HCT116 (cell line): ENCODE results near the gene CALD1. TPM values are rescaled to one million over a fixed set of nuclear protein-coding genes. Genes with fewer than 3 reads are reported as not detected.

Experiments
- ATAC-seq: fragments of 200-7000 bp; cut with Tn5 transposase; 2 replicates; pipeline ENCODE4 v1.9.1; 2020; ENCODE audit warnings: mild to moderate bottlenecking, moderate library complexity
- BruUV-seq: library from RNA; stranded (reverse); fragments of 400-500 nt; replicated peaks from 2 replicates; lab custom pipeline; 2021; lab: Mats Ljungman, UMichigan
- CTCF ChIA-PET: fragments of 300-600 bp; sonication (Branson Sonifier 250); formaldehyde crosslinking; loops from one replicate; lab custom pipeline; 2021; ENCODE audit warnings: antibody characterized with exemption; lab: Charles Lee
- POLR2A ChIA-PET: fragments of 300-600, 350-600 bp; sonication (Branson Sonifier 250); formaldehyde crosslinking; loops from one replicate; lab custom pipeline; 2021; ENCODE audit warnings: antibody characterized with exemption; lab: Charles Lee
- RAD21 ChIA-PET, 2 experiments: fragments of 300-600 bp; sonication (Branson Sonifier 250); formaldehyde crosslinking; loops; one replicate each; lab custom pipeline; 2023; ENCODE audit warnings: low total read pairs in 2 of 2; ENCODE audit not compliant: uncharacterized antibody in 2 of 2, unreplicated experiment in 2 of 2, low non-redundant PET in 1 of 2; lab: Charles Lee
- DNase-seq: peaks from one replicate; pipeline ENCODE4 v3.0.0-alpha.2; 2010; ENCODE audit warnings: low read depth, low spot score
- H2AFZ ChIP-seq: fragments of 200-600 bp; shearing (Covaris generic), sonication (generic); 2 replicates; pipeline ENCODE4 v1.6.1; 2017; ENCODE audit warnings: low read depth, mixed run types, mixed read lengths, antibody characterized with exemption, low read length; ENCODE audit not compliant: poor library complexity, severe bottlenecking
- H3K27ac ChIP-seq: 2 replicates; pipeline ENCODE4 v1.5.1; 2012; ENCODE audit warnings: low read depth, low read length
- H3K27me3 ChIP-seq: fragments of 200-600 bp; sonication (generic); 2 replicates; pipeline ENCODE4 v1.6.1; 2016; ENCODE audit warnings: mixed run types, low read length, mixed read lengths; ENCODE audit not compliant: insufficient read depth
- H3K36me3 ChIP-seq, 2 experiments: fragments of 200-500 bp in 1 of 2; fragments of 200-600 bp in 1 of 2; sonication (Bioruptor generic) in 1 of 2; sonication (generic) in 1 of 2; 2 replicates each; pipeline versions ENCODE4 v1.5.1 to v1.6.1; 2014 to 2016; ENCODE audit warnings: low read length in 2 of 2, inconsistent platforms in 1 of 2, mixed read lengths in 1 of 2, mixed run types in 1 of 2; ENCODE audit not compliant: insufficient read depth in 2 of 2, control insufficient read depth in 1 of 2
- H3K4me1 ChIP-seq, 2 experiments: fragments of 200-600 bp in 1 of 2; sonication (generic) in 1 of 2; 2 replicates each; pipeline versions ENCODE4 v1.5.1 to v1.6.1; 2012 to 2017; ENCODE audit warnings: low read length in 2 of 2, inconsistent platforms in 1 of 2, mild to moderate bottlenecking in 1 of 2, mixed read lengths in 1 of 2, mixed run types in 1 of 2, moderate library complexity in 1 of 2; ENCODE audit not compliant: insufficient read depth in 2 of 2, control insufficient read depth in 1 of 2
- H3K4me2 ChIP-seq: fragments of 200-600 bp; sonication (generic); 2 replicates; pipeline ENCODE4 v1.6.1; 2017; ENCODE audit warnings: mixed run types, low read length, mixed read lengths
- H3K4me3 ChIP-seq, 2 experiments: fragments of 200-600 bp in 1 of 2; sonication (generic) in 1 of 2; replicated peaks in 1 of 2; 2 replicates each; pipeline ENCODE4 v1.5.1; 2011 to 2016; ENCODE audit warnings: low read length in 2 of 2, control low read depth in 1 of 2, low read depth in 1 of 2, mild to moderate bottlenecking in 1 of 2, mixed read lengths in 1 of 2, mixed run types in 1 of 2
- H3K79me2 ChIP-seq: fragments of 200-600 bp; sonication (generic); 2 replicates; pipeline ENCODE4 v1.6.1; 2017; ENCODE audit warnings: mild to moderate bottlenecking, mixed run types, low read length, moderate library complexity, mixed read lengths; ENCODE audit not compliant: insufficient read depth
- H3K9ac ChIP-seq: fragments of 200-600 bp; sonication (generic); 2 replicates; pipeline ENCODE4 v1.6.1; 2016; ENCODE audit warnings: low read length, mixed read lengths
- H3K9me2 ChIP-seq: fragments of 200-600 bp; sonication (generic), shearing (Covaris generic); 2 replicates; pipeline ENCODE4 v1.6.1; 2017; ENCODE audit warnings: mixed run types, mild to moderate bottlenecking, moderate library complexity; ENCODE audit not compliant: insufficient read depth
- H3K9me3 ChIP-seq, 2 experiments: fragments of 200-500 bp in 1 of 2; fragments of 200-600 bp in 1 of 2; sonication (Bioruptor generic) in 1 of 2; sonication (generic) in 1 of 2; 2 replicates each; pipeline ENCODE4 v1.6.1; 2014 to 2017; ENCODE audit warnings: low read length in 2 of 2, mixed read lengths in 2 of 2, inconsistent platforms in 1 of 2, low read depth in 1 of 2, mild to moderate bottlenecking in 1 of 2, mixed run types in 1 of 2, moderate library complexity in 1 of 2; ENCODE audit not compliant: control insufficient read depth in 1 of 2, insufficient read depth in 1 of 2
- H4K20me1 ChIP-seq: fragments of 200-600 bp; sonication (generic), shearing (Covaris generic); 2 replicates; pipeline ENCODE4 v1.6.1; 2017; ENCODE audit warnings: mixed run types, mild to moderate bottlenecking, moderate library complexity; ENCODE audit not compliant: insufficient read depth
- ELF1 ChIP-seq: IDR thresholded peaks from 2 replicates; pipeline ENCODE4 v1.6.1; 2012; ENCODE audit warnings: low read depth, borderline replicate concordance
- EZH2phosphoT487 ChIP-seq: fragments of 200-600 bp; IDR thresholded peaks from 2 replicates; pipeline ENCODE4 v1.6.1; 2018; ENCODE audit warnings: antibody characterized with exemption, borderline replicate concordance
- FOSL1 ChIP-seq: IDR thresholded peaks from 2 replicates; pipeline ENCODE4 v1.6.1; 2012; ENCODE audit warnings: low read depth
- POLR2AphosphoS5 ChIP-seq: IDR thresholded peaks from 2 replicates; pipeline ENCODE4 v1.6.1; 2011; ENCODE audit warnings: mild to moderate bottlenecking, low read depth, low read length, moderate library complexity
- RAD21 ChIP-seq: IDR thresholded peaks from 2 replicates; pipeline ENCODE4 v1.6.1; 2012; ENCODE audit warnings: low read depth, mild to moderate bottlenecking
- SP1 ChIP-seq: IDR thresholded peaks from 2 replicates; pipeline ENCODE4 v1.6.1; 2012; ENCODE audit warnings: low read depth
- SRF ChIP-seq: IDR thresholded peaks from 2 replicates; pipeline ENCODE4 v1.6.1; 2012; ENCODE audit warnings: low read depth
- TCF7L2 ChIP-seq: IDR thresholded peaks from 2 replicates; pipeline ENCODE4 v1.7.0; 2011; ENCODE audit warnings: borderline replicate concordance, inconsistent platforms; ENCODE audit not compliant: insufficient read depth, insufficient read length; ENCODE audit errors: extremely low read depth
- ZBTB33 ChIP-seq: IDR thresholded peaks from 2 replicates; pipeline ENCODE4 v1.6.1; 2011; ENCODE audit warnings: mild to moderate bottlenecking, low read length, moderate library complexity; ENCODE audit not compliant: insufficient replicate concordance; ENCODE audit errors: extremely low read depth
- ZFX ChIP-seq: fragments of 450-650 bp; IDR thresholded peaks from 2 replicates; pipeline ENCODE4 v1.6.1; 2017
- ZNF274 ChIP-seq: fragments of 200-500 bp; sonication (Bioruptor generic); IDR thresholded peaks from 2 replicates; pipeline ENCODE4 v1.6.1; 2014; ENCODE audit warnings: mild to moderate bottlenecking, low read depth, low read length, inconsistent platforms
- intact Hi-C: fragments of 100-400 bp; cut with micrococcal nuclease; formaldehyde crosslinking; loops from 2 replicates; pipeline ENCODE4 v1.10.0; 2022
- total RNA-seq: library from RNA; stranded (reverse); gene quantifications from one replicate; pipeline ENCODE4 v1.2.1, GENCODE V29; 2021; ENCODE audit not compliant: unreplicated experiment
- TF ChIP-seq, protein P1 (sequence below): IDR thresholded peaks from 2 replicates; pipeline ENCODE4 v1.6.1; 2012; ENCODE audit warnings: low read depth
- TF ChIP-seq, protein P2 (sequence below): IDR thresholded peaks from 2 replicates; pipeline ENCODE4 v1.6.1; 2012

CALD1 gene
- total RNA-seq, 1 experiment from 2014 or later, result 66.8 TPM

DNA sequence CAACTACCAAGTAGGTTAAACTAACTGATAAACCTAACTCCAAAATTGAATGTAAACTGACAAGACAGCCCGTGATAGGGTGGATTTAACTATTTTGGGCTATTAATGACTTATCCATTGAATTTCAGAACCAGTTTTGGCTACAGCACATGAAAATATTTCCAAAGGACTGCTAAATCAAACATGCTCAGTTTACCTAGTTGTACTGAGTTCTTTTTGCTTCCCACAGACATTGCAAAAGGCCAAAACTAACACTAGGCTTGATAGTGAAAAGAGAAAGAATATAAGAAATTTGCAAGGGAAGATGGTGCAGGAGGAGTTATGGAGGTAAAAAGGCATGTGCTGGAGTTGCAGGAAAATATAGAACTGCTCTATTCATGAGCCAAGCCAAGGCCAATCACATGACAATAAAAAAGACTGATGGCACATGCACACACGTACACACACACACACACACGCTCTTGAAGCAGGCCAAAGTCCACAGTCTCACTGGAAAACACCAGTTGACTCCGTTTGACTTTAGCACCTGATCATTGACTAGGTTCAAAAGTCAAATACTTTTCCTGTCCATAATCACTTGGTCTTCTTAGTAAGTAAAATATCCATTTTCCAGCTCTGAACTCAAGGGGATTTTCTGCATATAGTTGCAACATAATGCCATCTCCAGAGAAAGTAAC, 130.9 kb downstream of the CALD1 start:
- Histone ChIP-seq H2AFZ (no peak overlapping the region), H3K9me3 (no peaks in the 10 kb centered on the region), H3K4me1 (peaks cover 0 to 4% of the 10 kb centered on the region in 2 experiments; a peak in 2 of 4 replicates), H3K9ac (no peak overlapping the region), H3K9me2 (no peaks in the 10 kb centered on the region), H3K79me2 (peaks cover 9% of the 10 kb centered on the region), H3K27ac (no peak overlapping the region), H3K36me3 (no peaks in the 10 kb centered on the region), H4K20me1 (no peaks in the 10 kb centered on the region), H3K4me2 (no peak overlapping the region), H3K27me3 (no peaks in the 10 kb centered on the region), H3K4me3 (no peak overlapping the region)
- POLR2A ChIA-PET, result no interaction called here
- DNase-seq (no peak), ATAC-seq (no peak)
- intact Hi-C loops, result no loop called here
- no peak for TF ChIP-seq FOSL1
- TF ChIP-seq, protein P1, sequence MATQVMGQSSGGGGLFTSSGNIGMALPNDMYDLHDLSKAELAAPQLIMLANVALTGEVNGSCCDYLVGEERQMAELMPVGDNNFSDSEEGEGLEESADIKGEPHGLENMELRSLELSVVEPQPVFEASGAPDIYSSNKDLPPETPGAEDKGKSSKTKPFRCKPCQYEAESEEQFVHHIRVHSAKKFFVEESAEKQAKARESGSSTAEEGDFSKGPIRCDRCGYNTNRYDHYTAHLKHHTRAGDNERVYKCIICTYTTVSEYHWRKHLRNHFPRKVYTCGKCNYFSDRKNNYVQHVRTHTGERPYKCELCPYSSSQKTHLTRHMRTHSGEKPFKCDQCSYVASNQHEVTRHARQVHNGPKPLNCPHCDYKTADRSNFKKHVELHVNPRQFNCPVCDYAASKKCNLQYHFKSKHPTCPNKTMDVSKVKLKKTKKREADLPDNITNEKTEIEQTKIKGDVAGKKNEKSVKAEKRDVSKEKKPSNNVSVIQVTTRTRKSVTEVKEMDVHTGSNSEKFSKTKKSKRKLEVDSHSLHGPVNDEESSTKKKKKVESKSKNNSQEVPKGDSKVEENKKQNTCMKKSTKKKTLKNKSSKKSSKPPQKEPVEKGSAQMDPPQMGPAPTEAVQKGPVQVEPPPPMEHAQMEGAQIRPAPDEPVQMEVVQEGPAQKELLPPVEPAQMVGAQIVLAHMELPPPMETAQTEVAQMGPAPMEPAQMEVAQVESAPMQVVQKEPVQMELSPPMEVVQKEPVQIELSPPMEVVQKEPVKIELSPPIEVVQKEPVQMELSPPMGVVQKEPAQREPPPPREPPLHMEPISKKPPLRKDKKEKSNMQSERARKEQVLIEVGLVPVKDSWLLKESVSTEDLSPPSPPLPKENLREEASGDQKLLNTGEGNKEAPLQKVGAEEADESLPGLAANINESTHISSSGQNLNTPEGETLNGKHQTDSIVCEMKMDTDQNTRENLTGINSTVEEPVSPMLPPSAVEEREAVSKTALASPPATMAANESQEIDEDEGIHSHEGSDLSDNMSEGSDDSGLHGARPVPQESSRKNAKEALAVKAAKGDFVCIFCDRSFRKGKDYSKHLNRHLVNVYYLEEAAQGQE, result no peak
- no peak for TF ChIP-seq POLR2AphosphoS5
- no peak for TF ChIP-seq SRF
- TF ChIP-seq EZH2phosphoT487, result no peak
- TF ChIP-seq ZNF274, result no peak
- TF ChIP-seq ZBTB33, result no peak
- TF ChIP-seq, protein P2, sequence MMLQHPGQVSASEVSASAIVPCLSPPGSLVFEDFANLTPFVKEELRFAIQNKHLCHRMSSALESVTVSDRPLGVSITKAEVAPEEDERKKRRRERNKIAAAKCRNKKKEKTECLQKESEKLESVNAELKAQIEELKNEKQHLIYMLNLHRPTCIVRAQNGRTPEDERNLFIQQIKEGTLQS, result no peak
- TF ChIP-seq TCF7L2, result no peak
- no peak for TF ChIP-seq SP1
- no peak for TF ChIP-seq ELF1
- TF ChIP-seq RAD21, result no peak
- no peak for TF ChIP-seq ZFX
- BruUV-seq, result no TSS peak
- CTCF ChIA-PET, result no interaction called here
- RAD21 ChIA-PET, result no interaction called here
